Fibroblast of lung (primary cell): ENCODE results near the gene NOCT.

Experiments used
- CTCF ChIP-seq, 2 donors: IDR thresholded peaks in 1 of 2; conservative IDR thresholded peaks in 1 of 2; 1 replicate in 1 of 2; 2 replicates in 1 of 2; pipeline ENCODE4 v1.5.1; 2011 to 2012; ENCODE audit warnings: low read length in 2 of 2, control low read depth in 1 of 2, inconsistent platforms in 1 of 2, low read depth in 1 of 2, mild to moderate bottlenecking in 1 of 2
- EZH2 ChIP-seq: IDR thresholded peaks from 2 replicates; pipeline ENCODE4 v1.5.1; 2012; ENCODE audit warnings: low read length, control low read depth, mild to moderate bottlenecking; ENCODE audit errors: missing control alignments

GRCh38 chr4:139078926-139079325 is 63.3 kb downstream of the NOCT start:
- TF ChIP-seq CTCF (conservative IDR thresholded peaks at IDR 0.05 in 1 of 2, IDR thresholded peaks at IDR 0.05 in 1 of 2; ENCODE audit: low read depth in 1 of 2, low read length in 2 of 2) (no peak), EZH2 (no peak)
